Measurements from ENCODE around the gene ADRA2B. TPM values are rescaled to one million over a fixed set of nuclear protein-coding genes. Genes with fewer than 3 reads are reported as not detected.
"Not testable (repeated sequence)": the region's sequence is repeated elsewhere in the genome, so short reads cannot be mapped to it uniquely, and the experiment has no call there.

The ADRA2B gene
- total RNA-seq: 1 to 10 TPM in 1 of 4 donors, under 1 TPM in 3; 0.42 to 2.4 (median 0.97) TPM

DNA sequence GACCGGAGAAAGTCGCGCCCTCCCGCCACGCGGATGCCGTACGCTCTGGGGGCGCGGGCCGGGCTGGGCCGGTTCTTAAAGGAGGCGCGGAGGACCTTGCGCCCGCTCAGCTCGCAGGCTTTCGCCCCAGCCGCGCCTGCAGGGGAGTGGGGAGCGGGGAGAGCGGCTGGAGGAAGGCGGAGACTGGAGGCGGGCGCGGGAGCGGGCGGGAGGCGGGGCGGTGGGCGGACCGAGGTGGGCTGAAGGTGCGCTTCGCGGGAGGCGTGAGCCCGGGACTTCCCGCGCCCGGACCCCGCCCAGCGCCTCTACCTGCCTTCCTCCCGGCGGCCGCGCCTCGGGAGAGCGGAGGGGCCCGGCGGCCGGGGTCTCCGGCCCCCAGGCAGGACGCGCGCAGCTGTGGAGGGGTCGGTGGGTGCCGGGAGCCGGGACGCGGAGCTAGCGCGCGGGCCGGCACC, at the start of gene ADRA2B:
TSS of gene ADRA2B (minus strand) at position 148 of the 455 bp plus-strand sequence. CDS start 422 bp downstream, outside the sequence.
- 0% methylated on average over 7 of the region's 64 CpGs; no CpG with 5 or more reads in 1 of the 2 donors for WGBS, 2 donors
- TF ChIP-seq POLR2A (IDR thresholded peaks at IDR 0.05) (no peak), CTCF (IDR thresholded peaks at IDR 0.05) (no peak)
- no peak within 1 kb of the TSS for H3K4me3 ChIP-seq (ENCODE audit: low read depth, poor library complexity, severe bottlenecking)
- no peak for DNase-seq (ENCODE audit: low spot score in 2 of 2)
- intact Hi-C loops (cut with DNase I; ENCODE audit: low total_unique reads): no loop called here

DNA sequence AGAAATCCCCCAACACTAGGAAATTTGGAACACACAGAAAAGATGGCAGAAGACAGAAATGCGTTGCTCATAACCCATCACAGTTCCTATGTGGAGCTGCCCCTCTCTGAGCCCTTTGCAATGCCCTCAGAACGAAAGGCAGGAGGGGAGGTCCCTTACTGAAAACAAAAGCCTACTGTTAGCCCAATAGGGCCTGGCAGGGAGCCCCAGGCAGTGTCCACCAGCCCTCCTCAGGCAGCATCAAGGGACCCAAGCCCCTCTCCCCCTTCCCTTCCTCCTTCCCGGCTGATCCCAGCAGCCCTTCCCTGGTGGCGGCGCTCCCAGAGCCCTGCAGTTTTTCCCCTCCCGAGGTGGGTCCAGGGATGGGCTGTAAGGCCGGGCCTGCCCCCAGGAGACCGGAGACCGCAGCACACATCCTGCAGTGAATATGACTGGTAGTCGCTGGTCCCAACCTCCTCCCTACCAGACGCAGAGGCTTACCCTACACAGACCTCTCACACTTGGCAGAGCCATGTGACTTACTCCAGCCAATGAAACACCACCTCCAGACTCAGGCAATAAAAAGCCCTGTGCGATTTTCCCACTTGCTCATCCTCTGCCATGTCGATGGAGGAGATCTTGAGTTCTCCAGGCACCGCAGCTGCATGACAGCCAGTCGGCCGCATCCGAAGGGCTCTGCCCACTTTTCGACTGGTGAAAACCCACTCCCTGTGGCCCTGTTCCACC, 48.3 kb upstream of the ADRA2B start:
- WGBS, 2 donors: 80 to 81% methylated on average over 14 to 18 of the region's 18 CpGs
- intact Hi-C loops (cut with DNase I; ENCODE audit: low total_unique reads): no loop called here
- peak in 1 of 2 donors; percentile 70 for DNase-seq (ENCODE audit: low spot score in 2 of 2)
- TF ChIP-seq CTCF (IDR thresholded peaks at IDR 0.05) (no peak), POLR2A (IDR thresholded peaks at IDR 0.05) (no peak)
- H3K4me3 ChIP-seq (ENCODE audit: low read depth, poor library complexity, severe bottlenecking): no peak overlapping the region

DNA sequence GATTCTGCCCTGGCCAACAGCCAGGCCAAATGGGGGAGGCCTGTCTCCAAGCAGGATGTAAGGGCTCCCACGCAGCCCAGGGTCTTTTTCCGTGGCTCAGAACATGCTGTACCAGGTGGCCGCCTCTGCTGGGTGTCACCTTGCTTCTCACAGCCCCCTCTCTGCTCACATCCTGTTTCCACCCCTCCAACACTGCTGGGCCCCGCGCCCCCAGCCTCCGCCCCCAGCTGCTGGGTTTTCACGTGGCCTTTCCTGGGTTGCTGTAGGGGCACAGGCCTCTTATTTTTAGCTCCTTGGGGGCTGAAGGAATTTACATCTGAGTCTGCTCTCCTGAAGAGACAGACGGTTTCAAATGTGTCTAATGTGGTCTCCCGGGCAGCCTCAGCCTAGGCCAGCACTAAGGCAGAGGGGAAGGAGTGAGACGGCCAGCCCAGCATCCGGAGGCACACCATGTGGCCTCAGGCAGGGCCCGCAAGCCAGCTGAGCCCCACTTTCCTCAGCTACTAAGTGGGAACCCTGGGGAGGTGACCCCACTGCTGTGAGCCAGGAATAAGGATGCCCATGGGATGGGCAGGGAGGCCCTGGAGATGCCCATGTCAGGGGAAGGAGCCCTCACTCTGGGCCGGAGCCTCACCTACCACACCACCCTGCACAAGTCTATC, 47.5 kb upstream of the ADRA2B start:
- WGBS, 2 donors: 72 to 78% methylated on average over 12 to 13 of the region's 13 CpGs
- peak in 1 of 2 donors; percentile 84 for DNase-seq (ENCODE audit: low spot score in 2 of 2)
- TF ChIP-seq POLR2A (IDR thresholded peaks at IDR 0.05) (no peak), CTCF (IDR thresholded peaks at IDR 0.05) (no peak)
- intact Hi-C loops (cut with DNase I; ENCODE audit: low total_unique reads): no loop called here
- H3K4me3 ChIP-seq (ENCODE audit: low read depth, poor library complexity, severe bottlenecking): no peak overlapping the region

DNA sequence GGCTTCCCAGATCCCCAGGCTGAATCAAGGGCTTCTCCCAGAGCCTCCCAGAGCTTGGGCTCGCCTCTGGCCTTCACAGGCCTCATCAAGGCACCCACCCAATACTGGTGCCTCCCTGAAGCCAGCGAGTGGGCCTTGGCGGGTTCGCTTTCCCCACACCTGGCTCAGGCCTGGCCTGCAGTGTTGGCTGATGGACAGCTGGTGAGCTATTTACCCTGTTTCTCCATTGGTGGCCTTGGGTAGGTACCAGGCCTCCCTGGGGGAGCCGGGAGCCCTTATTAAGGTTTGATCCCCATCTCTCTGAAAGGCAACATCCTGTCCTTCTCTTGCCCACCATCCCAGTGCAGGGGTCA, 47.0 kb upstream of the ADRA2B start:
- TF ChIP-seq CTCF (IDR thresholded peaks at IDR 0.05) (no peak), POLR2A (IDR thresholded peaks at IDR 0.05) (no peak)
- no peak for DNase-seq (ENCODE audit: low spot score in 2 of 2)
- WGBS, 2 donors: 88 to 90% methylated on average over 5 of the region's 5 CpGs
- intact Hi-C loops (cut with DNase I; ENCODE audit: low total_unique reads): no loop called here
- H3K4me3 ChIP-seq (ENCODE audit: low read depth, poor library complexity, severe bottlenecking): no peak overlapping the region

GRCh38 chr2:96161898-96162297, 45.5 kb upstream of the ADRA2B start:
- DNase-seq (ENCODE audit: low spot score in 2 of 2): no peak
- intact Hi-C loops (cut with DNase I; ENCODE audit: low total_unique reads): no loop called here
- WGBS, 2 donors: 50 to 54% methylated on average over 5 of the region's 5 CpGs
- TF ChIP-seq CTCF (IDR thresholded peaks at IDR 0.05) (no peak), POLR2A (IDR thresholded peaks at IDR 0.05) (no peak)
- no peak overlapping the region for H3K4me3 ChIP-seq (ENCODE audit: low read depth, poor library complexity, severe bottlenecking)

DNA sequence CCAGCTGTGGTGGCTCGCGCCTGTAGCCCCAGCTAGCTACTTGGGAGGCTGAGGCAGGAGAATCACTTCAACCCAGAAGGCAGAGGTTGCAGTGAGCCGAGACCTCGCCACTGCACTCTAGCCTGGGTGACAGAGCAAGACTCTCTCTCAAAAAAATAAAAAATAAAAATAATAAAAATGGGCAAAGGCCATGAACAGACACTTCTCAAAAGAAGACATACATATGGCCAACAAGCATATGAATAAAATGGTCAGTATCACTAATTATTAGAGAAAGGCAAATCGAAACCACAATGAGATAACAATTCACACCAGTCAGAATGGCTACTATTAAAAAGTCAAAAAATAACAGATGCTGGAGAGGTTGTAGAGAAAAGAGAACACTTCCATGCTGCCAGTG, 44.0 kb upstream of the ADRA2B start:
- intact Hi-C loops (cut with DNase I; ENCODE audit: low total_unique reads); H3K4me3 ChIP-seq (ENCODE audit: low read depth, poor library complexity, severe bottlenecking); DNase-seq (ENCODE audit: low spot score in 2 of 2): not testable (repeated sequence)
- WGBS, 2 donors: 94 to 95% methylated on average over 5 of the region's 5 CpGs

Data from lower leg skin (tissue), 4 donors.